NCI-H1436 (cell line): ENCODE measurements around the gene NR2F1-AS1.
"Not testable (repeated sequence)": the region's sequence is repeated elsewhere in the genome, so short reads cannot be mapped to it uniquely, and the experiment has no call there.

Source experiments
- DNase-seq: peaks from one replicate; lab custom pipeline; 2025; lab: John Stamatoyannopoulos, UW

Gene NR2F1-AS1

GRCh38 chr5:93517828-93518227 lies 63.2 kb downstream of the NR2F1-AS1 start:
- DNase-seq, result no peak

- DNase-seq, result no peak
Measured at GRCh38 chr5:93513298-93513697, 67.7 kb downstream of the NR2F1-AS1 start.

GRCh38 chr5:93512799-93513198 lies 68.2 kb downstream of the NR2F1-AS1 start:
- no peak for DNase-seq

- DNase-seq, result no peak
Measured at GRCh38 chr5:93511445-93511844, 69.6 kb downstream of the NR2F1-AS1 start.

GRCh38 chr5:93510626-93511380 lies 70.2 kb downstream of the NR2F1-AS1 start:
- no peak for DNase-seq

- not testable (repeated sequence) for DNase-seq
Measured at GRCh38 chr5:93505553-93505952, 75.5 kb downstream of the NR2F1-AS1 start.

GRCh38 chr5:93503598-93504067 lies 77.4 kb downstream of the NR2F1-AS1 start:
- no peak for DNase-seq

- no peak for DNase-seq
Measured at GRCh38 chr5:93497096-93497495, 83.9 kb downstream of the NR2F1-AS1 start.

GRCh38 chr5:93479982-93480509 lies 101.0 kb downstream of the NR2F1-AS1 start:
- no peak for DNase-seq

GRCh38 chr5:93477816-93478215 lies 103.2 kb downstream of the NR2F1-AS1 start:
- no peak for DNase-seq

- DNase-seq, result no peak
Measured at GRCh38 chr5:93476251-93476742, 104.7 kb downstream of the NR2F1-AS1 start.

- no peak for DNase-seq
Measured at GRCh38 chr5:93462916-93463315, 118.1 kb downstream of the NR2F1-AS1 start.

- DNase-seq, result no peak
Measured at GRCh38 chr5:93461756-93462155, 119.3 kb downstream of the NR2F1-AS1 start.

- no peak for DNase-seq
Measured at GRCh38 chr5:93460286-93460685, 120.7 kb downstream of the NR2F1-AS1 start.

GRCh38 chr5:93456796-93457195 lies 124.2 kb downstream of the NR2F1-AS1 start:
- DNase-seq, result not testable (repeated sequence)

- no peak for DNase-seq
Measured at GRCh38 chr5:93454896-93455295, 126.1 kb downstream of the NR2F1-AS1 start.

GRCh38 chr5:93452255-93452654 lies 128.8 kb downstream of the NR2F1-AS1 start:
- DNase-seq, result no peak

GRCh38 chr5:93438124-93438523 lies 142.9 kb downstream of the NR2F1-AS1 start:
- DNase-seq, result no peak

- DNase-seq, result no peak
Measured at GRCh38 chr5:93436083-93436482, 144.9 kb downstream of the NR2F1-AS1 start.

GRCh38 chr5:93433422-93433821 lies 147.6 kb downstream of the NR2F1-AS1 start:
- no peak for DNase-seq

GRCh38 chr5:93431250-93431649 lies 149.8 kb downstream of the NR2F1-AS1 start:
- no peak for DNase-seq

GRCh38 chr5:93430673-93431199 lies 150.3 kb downstream of the NR2F1-AS1 start:
- DNase-seq, result no peak

- no peak for DNase-seq
Measured at GRCh38 chr5:93430118-93430517, 150.9 kb downstream of the NR2F1-AS1 start.
